Activated naive CD8-positive, alpha-beta T cell treated with anti-CD3 and anti-CD28 coated beads, Interleukin-2, amount 10 ng/mL, durations not matched to agents 7 days and 5 days (primary cell): ENCODE measurements around the gene NAALADL2. TPM values are rescaled to one million over a fixed set of nuclear protein-coding genes. Genes with fewer than 3 reads are reported as not detected.

Experiments used
- ATAC-seq: fragments of 150-1000 bp; cut with Tn5 transposase; one replicate; pipeline ENCODE4 v1.10.0; 2021; ENCODE audit warnings: low read depth, moderate library complexity
- POLR2A ChIA-PET: fragments of 350-600 bp; sonication (Branson Sonifier 250); formaldehyde crosslinking; loops from one replicate; lab custom pipeline; 2021; ENCODE audit warnings: antibody characterized with exemption; lab: Charles Lee
- DNase-seq: peaks from one replicate; pipeline ENCODE4 v3.0.0; 2021
- H3K27ac Mint-ChIP-seq: one replicate; pipeline ENCODE4 v1.8.0; 2022; ENCODE audit warnings: mild to moderate bottlenecking, mixed read lengths
- H3K27me3 Mint-ChIP-seq: one replicate; pipeline ENCODE4 v1.8.0; 2022; ENCODE audit warnings: mild to moderate bottlenecking, moderate library complexity, mixed read lengths
- H3K36me3 Mint-ChIP-seq: one replicate; pipeline ENCODE4 v1.8.0; 2021; ENCODE audit warnings: mild to moderate bottlenecking, mixed read lengths
- H3K4me1 Mint-ChIP-seq: one replicate; pipeline ENCODE4 v1.8.0; 2021; ENCODE audit warnings: mixed read lengths
- H3K4me3 Mint-ChIP-seq: one replicate; pipeline ENCODE4 v1.8.0; 2022; ENCODE audit warnings: mild to moderate bottlenecking, moderate library complexity, mixed read lengths
- H3K9me3 Mint-ChIP-seq: one replicate; pipeline ENCODE4 v1.8.0; 2021; ENCODE audit warnings: mixed read lengths
- total RNA-seq, 2 experiments: library from RNA; stranded (reverse); gene quantifications; one replicate each; pipeline ENCODE4 v1.2.3, GENCODE V29; 2021

The NAALADL2 gene
- total RNA-seq, 2 experiments from 2014 or later = not detected

GRCh38 chr3:175301741-175302140 is 442.6 kb downstream of the NAALADL2 start:
- DNase-seq = no peak
- Mint-ChIP-seq H3K36me3 (no peaks in the 10 kb centered on the region), H3K27ac (no peak overlapping the region), H3K4me3 (no peak overlapping the region), H3K9me3 (peaks cover 1% of the 10 kb centered on the region), H3K27me3 (no peaks in the 10 kb centered on the region), H3K4me1 (no peaks in the 10 kb centered on the region)
- POLR2A ChIA-PET = no interaction called here
- ATAC-seq = no peak

GRCh38 chr3:175304404-175304803 is 445.3 kb downstream of the NAALADL2 start:
- H3K27me3 Mint-ChIP-seq = no peaks in the 10 kb centered on the region
- H3K9me3 Mint-ChIP-seq = peaks cover 1% of the 10 kb centered on the region
- no peaks in the 10 kb centered on the region for H3K4me1 Mint-ChIP-seq
- no peak for ATAC-seq
- POLR2A ChIA-PET = no interaction called here
- H3K27ac Mint-ChIP-seq = no peak overlapping the region
- H3K4me3 Mint-ChIP-seq = no peak overlapping the region
- DNase-seq = no peak
- no peaks in the 10 kb centered on the region for H3K36me3 Mint-ChIP-seq

DNA sequence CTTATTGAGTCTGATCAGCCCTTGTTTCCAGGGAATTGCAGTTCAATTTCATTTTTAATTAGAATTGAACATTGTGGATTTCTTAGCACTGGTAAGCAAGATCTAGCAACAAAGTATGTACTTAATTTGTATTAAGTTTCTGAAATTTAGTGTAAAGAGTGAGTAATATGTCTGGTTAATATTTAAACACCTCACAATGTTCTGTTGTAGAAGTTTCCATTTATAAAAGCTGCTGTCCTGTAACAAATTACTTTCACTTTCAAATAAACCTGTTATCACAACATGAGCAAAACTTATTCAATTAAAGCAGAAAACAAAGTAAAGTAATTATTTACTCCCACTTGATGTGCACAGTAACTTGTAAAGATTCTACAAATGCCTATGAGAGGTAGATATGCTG is 448.5 kb downstream of the NAALADL2 start:
- no peak overlapping the region for H3K4me3 Mint-ChIP-seq
- H3K4me1 Mint-ChIP-seq = no peaks in the 10 kb centered on the region
- ATAC-seq = no peak
- no peak for DNase-seq
- H3K36me3 Mint-ChIP-seq = no peaks in the 10 kb centered on the region
- no peaks in the 10 kb centered on the region for H3K9me3 Mint-ChIP-seq
- POLR2A ChIA-PET = no interaction called here
- H3K27me3 Mint-ChIP-seq = no peaks in the 10 kb centered on the region
- H3K27ac Mint-ChIP-seq = no peak overlapping the region

DNA sequence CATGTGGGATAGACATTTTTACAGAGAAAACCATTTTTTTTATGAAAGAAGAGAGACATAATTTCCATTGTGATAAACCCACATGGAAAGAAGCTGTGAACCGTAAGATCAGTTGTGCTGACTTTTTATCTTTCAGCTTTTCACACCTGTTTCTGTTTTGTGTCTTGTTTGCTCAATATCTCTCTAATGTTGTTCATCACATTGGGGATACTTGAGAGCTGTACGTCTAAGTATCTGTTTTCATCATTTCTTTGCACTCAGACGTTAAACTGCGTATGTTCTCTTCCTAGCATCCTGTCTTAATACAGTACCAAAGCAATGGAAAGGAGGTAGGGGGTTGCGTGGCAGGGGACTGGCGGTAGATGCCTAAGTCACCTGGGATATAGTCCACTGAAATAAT is 449.0 kb downstream of the NAALADL2 start:
- ATAC-seq (no peak), DNase-seq (no peak)
- POLR2A ChIA-PET = no interaction called here
- H3K27ac Mint-ChIP-seq = no peak overlapping the region
- no peak overlapping the region for H3K4me3 Mint-ChIP-seq
- H3K27me3 Mint-ChIP-seq = no peaks in the 10 kb centered on the region
- no peaks in the 10 kb centered on the region for H3K9me3 Mint-ChIP-seq
- H3K36me3 Mint-ChIP-seq = no peaks in the 10 kb centered on the region
- no peaks in the 10 kb centered on the region for H3K4me1 Mint-ChIP-seq

GRCh38 chr3:175310046-175310445 is 450.9 kb downstream of the NAALADL2 start:
- Mint-ChIP-seq H3K27ac (no peak overlapping the region), H3K4me3 (no peak overlapping the region), H3K27me3 (no peaks in the 10 kb centered on the region), H3K9me3 (peaks cover 3% of the 10 kb centered on the region), H3K36me3 (no peaks in the 10 kb centered on the region), H3K4me1 (no peaks in the 10 kb centered on the region)
- no peak for DNase-seq
- POLR2A ChIA-PET = no interaction called here
- ATAC-seq = no peak

DNA sequence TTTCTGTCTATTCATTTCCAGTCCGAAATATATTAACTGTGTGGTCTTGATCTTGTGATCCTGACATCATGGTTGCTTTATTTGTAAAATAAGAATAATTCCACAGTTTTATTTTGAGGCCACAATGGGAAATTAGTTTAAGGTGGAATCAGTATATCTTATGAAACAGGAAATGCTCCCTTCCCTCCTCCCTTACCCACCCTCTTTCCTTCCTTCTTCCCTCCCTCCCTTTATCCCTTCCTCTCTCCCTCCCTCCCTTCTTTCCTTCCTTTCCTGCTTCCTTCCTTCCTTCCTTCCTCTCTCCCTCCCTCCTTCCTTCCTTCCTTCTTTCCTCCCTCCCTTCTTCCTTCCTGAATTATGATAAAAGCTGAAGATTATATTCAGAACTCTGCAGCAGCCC is 452.3 kb downstream of the NAALADL2 start:
- H3K4me1 Mint-ChIP-seq = no peaks in the 10 kb centered on the region
- ATAC-seq (no peak), DNase-seq (no peak)
- no peak overlapping the region for H3K4me3 Mint-ChIP-seq
- no peak overlapping the region for H3K27ac Mint-ChIP-seq
- POLR2A ChIA-PET = no interaction called here
- H3K36me3 Mint-ChIP-seq = no peaks in the 10 kb centered on the region
- no peaks in the 10 kb centered on the region for H3K27me3 Mint-ChIP-seq
- H3K9me3 Mint-ChIP-seq = peaks cover 3% of the 10 kb centered on the region

- Mint-ChIP-seq H3K4me3 (no peak overlapping the region), H3K27ac (no peak overlapping the region)
These were observed 452.8 kb downstream of the NAALADL2 start for GRCh38 chr3:175311946-175312345.

DNA sequence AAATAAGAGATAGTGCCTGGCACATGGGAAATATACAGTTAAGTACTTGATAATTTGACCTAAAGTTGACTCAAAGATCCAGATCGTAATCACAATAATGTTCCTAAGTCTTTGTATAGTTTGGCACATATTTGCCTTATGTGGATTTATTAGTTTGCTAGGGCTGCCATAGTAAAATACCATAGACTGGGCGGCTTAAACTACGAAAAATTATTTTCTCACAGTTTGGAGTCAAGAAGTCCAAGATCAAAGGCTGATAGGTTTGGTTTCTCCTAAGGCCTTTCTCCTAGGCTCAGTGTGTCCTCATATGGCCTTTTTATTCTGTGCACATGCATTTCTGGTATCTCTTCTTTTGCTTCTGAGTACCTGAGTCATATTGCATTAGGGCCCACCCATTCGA is 453.7 kb downstream of the NAALADL2 start:
- H3K36me3 Mint-ChIP-seq = no peaks in the 10 kb centered on the region
- no peaks in the 10 kb centered on the region for H3K27me3 Mint-ChIP-seq
- POLR2A ChIA-PET = no interaction called here
- DNase-seq (no peak), ATAC-seq (no peak)
- H3K27ac Mint-ChIP-seq = no peak overlapping the region
- no peaks in the 10 kb centered on the region for H3K4me1 Mint-ChIP-seq
- H3K4me3 Mint-ChIP-seq = no peak overlapping the region
- H3K9me3 Mint-ChIP-seq = peaks cover 3% of the 10 kb centered on the region

More at GRCh38 chr3:175311946-175312345, 452.8 kb downstream of the NAALADL2 start:
- ATAC-seq (no peak), DNase-seq (no peak)
- Mint-ChIP-seq H3K27me3 (no peaks in the 10 kb centered on the region), H3K36me3 (no peaks in the 10 kb centered on the region), H3K4me1 (no peaks in the 10 kb centered on the region), H3K9me3 (peaks cover 3% of the 10 kb centered on the region)
- POLR2A ChIA-PET = no interaction called here

- no peak overlapping the region for H3K4me3 Mint-ChIP-seq
These were observed 457.7 kb downstream of the NAALADL2 start for GRCh38 chr3:175316799-175317198.

DNA sequence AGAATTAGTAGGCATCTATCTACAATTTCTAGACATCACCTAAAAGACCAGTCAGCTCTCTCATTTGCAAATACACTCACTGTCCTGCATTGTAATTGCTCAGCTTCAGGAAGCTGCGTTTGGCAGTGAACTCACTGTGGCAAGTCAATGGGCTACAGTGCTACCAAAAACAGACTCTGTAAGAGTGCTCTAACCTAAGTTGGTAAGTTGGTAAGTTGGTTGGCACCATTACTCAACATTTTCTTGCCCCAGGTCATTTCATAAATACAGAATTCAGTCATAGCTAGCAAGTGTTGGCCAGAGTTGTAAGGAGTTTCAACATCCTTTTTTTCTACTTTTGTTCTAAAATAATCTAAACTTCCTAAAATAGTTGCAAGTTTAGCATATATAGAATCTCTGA is 466.3 kb downstream of the NAALADL2 start:
- DNase-seq = no peak
- POLR2A ChIA-PET = no interaction called here
- no peaks in the 10 kb centered on the region for H3K27me3 Mint-ChIP-seq

More at GRCh38 chr3:175316799-175317198, 457.7 kb downstream of the NAALADL2 start:
- Mint-ChIP-seq H3K27ac (no peak overlapping the region), H3K9me3 (peaks cover 4% of the 10 kb centered on the region), H3K4me1 (no peaks in the 10 kb centered on the region), H3K36me3 (no peaks in the 10 kb centered on the region), H3K27me3 (no peaks in the 10 kb centered on the region)
- DNase-seq (no peak), ATAC-seq (no peak)
- POLR2A ChIA-PET = no interaction called here

GRCh38 chr3:175326041-175326440 is 466.9 kb downstream of the NAALADL2 start:
- Mint-ChIP-seq H3K9me3 (peaks cover 5% of the 10 kb centered on the region), H3K36me3 (no peaks in the 10 kb centered on the region), H3K27ac (no peak overlapping the region), H3K27me3 (no peaks in the 10 kb centered on the region), H3K4me3 (no peak overlapping the region), H3K4me1 (no peaks in the 10 kb centered on the region)
- POLR2A ChIA-PET = no interaction called here
- ATAC-seq (no peak), DNase-seq (no peak)

More for the DNA sequence above, 466.3 kb downstream of the NAALADL2 start:
- Mint-ChIP-seq H3K27ac (no peak overlapping the region), H3K4me3 (no peak overlapping the region), H3K4me1 (no peaks in the 10 kb centered on the region), H3K36me3 (no peaks in the 10 kb centered on the region), H3K9me3 (peaks cover 5% of the 10 kb centered on the region)
- ATAC-seq = no peak

- no peaks in the 10 kb centered on the region for H3K4me1 Mint-ChIP-seq
- POLR2A ChIA-PET = no interaction called here
- no peaks in the 10 kb centered on the region for H3K36me3 Mint-ChIP-seq
- H3K4me3 Mint-ChIP-seq = no peak overlapping the region
- H3K27me3 Mint-ChIP-seq = no peaks in the 10 kb centered on the region
- H3K27ac Mint-ChIP-seq = no peak overlapping the region
- peaks cover 5% of the 10 kb centered on the region for H3K9me3 Mint-ChIP-seq
- ATAC-seq = no peak
- DNase-seq = no peak
These were observed 470.2 kb downstream of the NAALADL2 start for GRCh38 chr3:175329373-175329772.

- Mint-ChIP-seq H3K27me3 (no peaks in the 10 kb centered on the region), H3K9me3 (no peaks in the 10 kb centered on the region), H3K4me1 (no peaks in the 10 kb centered on the region), H3K4me3 (no peak overlapping the region), H3K27ac (no peak overlapping the region), H3K36me3 (no peaks in the 10 kb centered on the region)
- DNase-seq (no peak), ATAC-seq (no peak)
- POLR2A ChIA-PET = no interaction called here
These were observed 476.1 kb downstream of the NAALADL2 start for GRCh38 chr3:175335229-175335628.

DNA sequence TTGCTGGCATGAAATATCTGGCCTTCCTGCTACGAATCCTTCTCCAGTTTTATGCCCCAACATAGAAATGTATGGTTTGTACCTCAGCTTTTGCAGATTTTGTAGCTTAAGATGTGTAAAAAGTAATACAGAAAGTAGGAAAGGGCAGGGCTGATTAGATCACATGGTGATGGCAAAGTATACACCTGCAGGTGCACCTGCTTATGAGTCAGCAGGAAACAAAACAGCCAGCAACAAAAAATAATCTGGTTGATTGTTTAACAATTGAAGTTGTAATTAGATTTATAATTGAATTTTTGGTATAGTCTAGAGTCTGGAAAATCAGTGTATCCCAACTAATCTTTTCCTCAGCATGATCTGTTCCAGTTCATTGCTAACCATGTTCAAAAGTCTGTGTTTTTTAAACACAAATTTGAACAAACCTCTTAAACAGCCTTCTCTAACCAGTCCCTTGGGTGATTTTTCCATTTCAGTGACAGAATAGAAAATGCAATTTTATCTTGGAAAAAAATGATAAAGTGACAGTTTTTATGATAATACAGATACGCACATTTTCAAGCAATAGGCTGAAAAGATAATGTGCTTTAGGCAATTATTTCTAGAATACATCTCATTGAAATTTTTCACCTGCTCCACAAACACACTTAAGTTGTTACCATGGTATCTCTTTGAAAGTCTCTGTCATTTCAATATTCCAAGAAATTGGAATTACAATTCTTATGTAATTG is 477.4 kb downstream of the NAALADL2 start:
- Mint-ChIP-seq H3K27me3 (no peaks in the 10 kb centered on the region), H3K36me3 (no peaks in the 10 kb centered on the region), H3K4me3 (no peak overlapping the region), H3K27ac (no peak overlapping the region), H3K9me3 (no peaks in the 10 kb centered on the region), H3K4me1 (no peaks in the 10 kb centered on the region)
- ATAC-seq (no peak), DNase-seq (no peak)
- POLR2A ChIA-PET = no interaction called here
